Loucy (cell line): ENCODE results near the gene PRRX2.

Experiments used
- EZH2phosphoT487 ChIP-seq: fragments of 200-600 bp; IDR thresholded peaks from 2 replicates; pipeline ENCODE4 v1.6.1; 2018; ENCODE audit warnings: antibody characterized with exemption, mild to moderate bottlenecking, moderate library complexity, borderline replicate concordance
- TF ChIP-seq, protein P1 (sequence below): fragments of 200-600 bp; sonication (generic); conservative IDR thresholded peaks from 2 replicates; pipeline ENCODE4 v1.5.1; 2014; ENCODE audit warnings: mild to moderate bottlenecking, antibody characterized with exemption, low read length

DNA sequence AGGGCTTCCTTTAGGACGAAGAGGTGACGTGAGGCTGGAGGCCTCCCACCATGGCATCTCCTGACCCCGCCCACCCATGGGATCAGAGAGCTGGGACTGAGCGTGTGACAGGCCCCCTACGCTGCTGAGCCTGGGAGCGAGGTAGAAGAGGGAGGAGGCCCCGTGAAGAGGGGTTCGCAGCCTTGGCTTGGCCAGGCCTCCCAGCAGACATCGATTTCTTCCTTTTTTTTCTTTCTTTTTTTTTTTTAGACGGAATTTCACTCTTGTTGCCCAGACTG is 47.9 kb downstream of the PRRX2 start:
- TF ChIP-seq, protein P1, sequence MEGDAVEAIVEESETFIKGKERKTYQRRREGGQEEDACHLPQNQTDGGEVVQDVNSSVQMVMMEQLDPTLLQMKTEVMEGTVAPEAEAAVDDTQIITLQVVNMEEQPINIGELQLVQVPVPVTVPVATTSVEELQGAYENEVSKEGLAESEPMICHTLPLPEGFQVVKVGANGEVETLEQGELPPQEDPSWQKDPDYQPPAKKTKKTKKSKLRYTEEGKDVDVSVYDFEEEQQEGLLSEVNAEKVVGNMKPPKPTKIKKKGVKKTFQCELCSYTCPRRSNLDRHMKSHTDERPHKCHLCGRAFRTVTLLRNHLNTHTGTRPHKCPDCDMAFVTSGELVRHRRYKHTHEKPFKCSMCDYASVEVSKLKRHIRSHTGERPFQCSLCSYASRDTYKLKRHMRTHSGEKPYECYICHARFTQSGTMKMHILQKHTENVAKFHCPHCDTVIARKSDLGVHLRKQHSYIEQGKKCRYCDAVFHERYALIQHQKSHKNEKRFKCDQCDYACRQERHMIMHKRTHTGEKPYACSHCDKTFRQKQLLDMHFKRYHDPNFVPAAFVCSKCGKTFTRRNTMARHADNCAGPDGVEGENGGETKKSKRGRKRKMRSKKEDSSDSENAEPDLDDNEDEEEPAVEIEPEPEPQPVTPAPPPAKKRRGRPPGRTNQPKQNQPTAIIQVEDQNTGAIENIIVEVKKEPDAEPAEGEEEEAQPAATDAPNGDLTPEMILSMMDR, result no peak
- no peak for TF ChIP-seq EZH2phosphoT487
